Measurements from ENCODE around the gene BICRA.
"Not testable (repeated sequence)": the region's sequence is repeated elsewhere in the genome, so short reads cannot be mapped to it uniquely, and the experiment has no call there.

The BICRA gene

GRCh38 chr19:47716270-47716937 lies 107.5 kb downstream of the BICRA start:
- DNase-seq (ENCODE audit: low spot score): no peak

GRCh38 chr19:47718415-47719046 lies 109.6 kb downstream of the BICRA start:
- DNase-seq (ENCODE audit: low spot score): not testable (repeated sequence)

- no peak for DNase-seq (ENCODE audit: low spot score)
Measured at GRCh38 chr19:47719047-47719859, 110.3 kb downstream of the BICRA start.

- DNase-seq (ENCODE audit: low spot score): no peak
Measured at GRCh38 chr19:47720669-47721422, 111.9 kb downstream of the BICRA start.

- no peak for DNase-seq (ENCODE audit: low spot score)
Measured at GRCh38 chr19:47723581-47723940, 114.6 kb downstream of the BICRA start.

GRCh38 chr19:47725759-47726401 lies 116.9 kb downstream of the BICRA start:
- no peak for DNase-seq (ENCODE audit: low spot score)

GRCh38 chr19:47726467-47726866 lies 117.5 kb downstream of the BICRA start:
- DNase-seq (ENCODE audit: low spot score): no peak

- DNase-seq (ENCODE audit: low spot score): not testable (repeated sequence)
Measured at GRCh38 chr19:47728295-47728694, 119.4 kb downstream of the BICRA start.

GRCh38 chr19:47729468-47729798 lies 120.5 kb downstream of the BICRA start:
- peak; percentile 21 for DNase-seq (ENCODE audit: low spot score)

GRCh38 chr19:47729799-47730520 lies 121.0 kb downstream of the BICRA start:
- peak; percentile 53 for DNase-seq (ENCODE audit: low spot score)

- no peak for DNase-seq (ENCODE audit: low spot score)
Measured at GRCh38 chr19:47730521-47730889, 121.6 kb downstream of the BICRA start.

GRCh38 chr19:47730910-47731309 lies 122.0 kb downstream of the BICRA start:
- no peak for DNase-seq (ENCODE audit: low spot score)

GRCh38 chr19:47735131-47735530 lies 126.2 kb downstream of the BICRA start:
- no peak for DNase-seq (ENCODE audit: low spot score)

GRCh38 chr19:47740866-47741519 lies 132.1 kb downstream of the BICRA start:
- no peak for DNase-seq (ENCODE audit: low spot score)

GRCh38 chr19:47741544-47742140 lies 132.7 kb downstream of the BICRA start:
- DNase-seq (ENCODE audit: low spot score): no peak

- no peak for DNase-seq (ENCODE audit: low spot score)
Measured at GRCh38 chr19:47742634-47743033, 133.7 kb downstream of the BICRA start.

GRCh38 chr19:47745010-47745901 lies 136.3 kb downstream of the BICRA start, which contains the start of gene NOP53:
Gene NOP53 (plus strand): TSS chr19:47745546. CDS start chr19:47745560, 14 bp downstream.
- DNase-seq (ENCODE audit: low spot score): peak; percentile 99

- DNase-seq (ENCODE audit: low spot score): not testable (repeated sequence)
Measured at GRCh38 chr19:47746129-47746528, 137.2 kb downstream of the BICRA start.

- no peak for DNase-seq (ENCODE audit: low spot score)
Measured at GRCh38 chr19:47749326-47749725, 140.4 kb downstream of the BICRA start.

All from HuH-7.5 (cell line).